Measurements from ENCODE around the gene ITGB4. TPM values are rescaled to one million over a fixed set of nuclear protein-coding genes. Genes with fewer than 3 reads are reported as not detected.
"Not testable (repeated sequence)": the region's sequence is repeated elsewhere in the genome, so short reads cannot be mapped to it uniquely, and the experiment has no call there.

Gene ITGB4
- total RNA-seq, 6 experiments from 2014 or later: 0.28 to 1.0 (median 0.76) TPM; not detected in 1

- H3K4me1 Mint-ChIP-seq (ENCODE audit: low read depth): peaks cover 6% of the 10 kb centered on the region
- H3K36me3 Mint-ChIP-seq (ENCODE audit: low read depth): no peaks in the 10 kb centered on the region
- DNase-seq: no peak
- H3K27ac Mint-ChIP-seq: no peak overlapping the region
- TF ChIP-seq, protein P1, sequence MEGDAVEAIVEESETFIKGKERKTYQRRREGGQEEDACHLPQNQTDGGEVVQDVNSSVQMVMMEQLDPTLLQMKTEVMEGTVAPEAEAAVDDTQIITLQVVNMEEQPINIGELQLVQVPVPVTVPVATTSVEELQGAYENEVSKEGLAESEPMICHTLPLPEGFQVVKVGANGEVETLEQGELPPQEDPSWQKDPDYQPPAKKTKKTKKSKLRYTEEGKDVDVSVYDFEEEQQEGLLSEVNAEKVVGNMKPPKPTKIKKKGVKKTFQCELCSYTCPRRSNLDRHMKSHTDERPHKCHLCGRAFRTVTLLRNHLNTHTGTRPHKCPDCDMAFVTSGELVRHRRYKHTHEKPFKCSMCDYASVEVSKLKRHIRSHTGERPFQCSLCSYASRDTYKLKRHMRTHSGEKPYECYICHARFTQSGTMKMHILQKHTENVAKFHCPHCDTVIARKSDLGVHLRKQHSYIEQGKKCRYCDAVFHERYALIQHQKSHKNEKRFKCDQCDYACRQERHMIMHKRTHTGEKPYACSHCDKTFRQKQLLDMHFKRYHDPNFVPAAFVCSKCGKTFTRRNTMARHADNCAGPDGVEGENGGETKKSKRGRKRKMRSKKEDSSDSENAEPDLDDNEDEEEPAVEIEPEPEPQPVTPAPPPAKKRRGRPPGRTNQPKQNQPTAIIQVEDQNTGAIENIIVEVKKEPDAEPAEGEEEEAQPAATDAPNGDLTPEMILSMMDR (IDR thresholded peaks at IDR 0.05): no peak
- H3K27me3 Mint-ChIP-seq (ENCODE audit: insufficient read depth): no peaks in the 10 kb centered on the region; the same call in 1 of the 2 replicates
- H3K4me3 Mint-ChIP-seq: no peak overlapping the region
- no peaks in the 10 kb centered on the region for H3K9me3 Mint-ChIP-seq
These were observed 34.7 kb downstream of the ITGB4 start for GRCh38 chr17:75755990-75756389.

DNA sequence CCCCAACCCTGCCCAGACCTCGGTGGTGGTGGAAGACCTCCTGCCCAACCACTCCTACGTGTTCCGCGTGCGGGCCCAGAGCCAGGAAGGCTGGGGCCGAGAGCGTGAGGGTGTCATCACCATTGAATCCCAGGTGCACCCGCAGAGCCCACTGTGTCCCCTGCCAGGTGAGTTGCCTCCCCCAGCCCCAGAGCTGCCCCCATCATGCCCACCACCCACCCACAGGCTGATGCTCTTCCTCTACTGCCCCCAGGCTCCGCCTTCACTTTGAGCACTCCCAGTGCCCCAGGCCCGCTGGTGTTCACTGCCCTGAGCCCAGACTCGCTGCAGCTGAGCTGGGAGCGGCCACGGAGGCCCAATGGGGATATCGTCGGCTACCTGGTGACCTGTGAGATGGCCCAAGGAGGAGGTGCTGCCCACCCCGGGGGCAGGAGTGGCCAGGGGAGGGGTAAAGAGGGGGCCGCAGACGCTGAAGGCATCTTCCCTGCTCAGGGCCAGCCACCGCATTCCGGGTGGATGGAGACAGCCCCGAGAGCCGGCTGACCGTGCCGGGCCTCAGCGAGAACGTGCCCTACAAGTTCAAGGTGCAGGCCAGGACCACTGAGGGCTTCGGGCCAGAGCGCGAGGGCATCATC is 35.3 kb downstream of the ITGB4 start:
- Mint-ChIP-seq H3K4me3 (no peak overlapping the region), H3K36me3 (ENCODE audit: low read depth) (no peaks in the 10 kb centered on the region), H3K27me3 (ENCODE audit: insufficient read depth) (no peaks in the 10 kb centered on the region)

DNA sequence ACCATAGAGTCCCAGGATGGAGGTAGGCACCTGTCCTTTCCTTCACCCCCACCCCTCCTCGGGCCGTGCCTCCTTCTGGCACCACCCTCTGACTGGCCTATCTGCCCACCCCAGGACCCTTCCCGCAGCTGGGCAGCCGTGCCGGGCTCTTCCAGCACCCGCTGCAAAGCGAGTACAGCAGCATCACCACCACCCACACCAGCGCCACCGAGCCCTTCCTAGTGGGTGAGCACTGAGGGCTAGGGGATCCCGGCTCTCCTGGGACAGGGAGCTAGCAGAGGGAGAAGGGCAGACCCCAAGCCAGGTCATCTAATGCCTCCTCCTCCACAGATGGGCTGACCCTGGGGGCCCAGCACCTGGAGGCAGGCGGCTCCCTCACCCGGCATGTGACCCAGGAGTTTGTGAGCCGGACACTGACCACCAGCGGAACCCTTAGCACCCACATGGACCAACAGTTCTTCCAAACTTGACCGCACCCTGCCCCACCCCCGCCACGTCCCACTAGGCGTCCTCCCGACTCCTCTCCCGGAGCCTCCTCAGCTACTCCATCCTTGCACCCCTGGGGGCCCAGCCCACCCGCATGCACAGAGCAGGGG is 35.9 kb downstream of the ITGB4 start:
- no peak for DNase-seq

More for the DNA sequence above, 35.3 kb downstream of the ITGB4 start:
- H3K27ac Mint-ChIP-seq: no peak overlapping the region
- peaks cover 6% of the 10 kb centered on the region for H3K4me1 Mint-ChIP-seq (ENCODE audit: low read depth)
- DNase-seq: no peak
- no peaks in the 10 kb centered on the region for H3K9me3 Mint-ChIP-seq
- TF ChIP-seq, protein P1 (IDR thresholded peaks at IDR 0.05): no peak

GRCh38 chr17:75758131-75758905 is 37.1 kb downstream of the ITGB4 start:
- H3K4me3 Mint-ChIP-seq: no peak overlapping the region
- no peaks in the 10 kb centered on the region; the same call in 1 of the 2 replicates for H3K36me3 Mint-ChIP-seq (ENCODE audit: low read depth)
- no peaks in the 10 kb centered on the region for H3K9me3 Mint-ChIP-seq
- TF ChIP-seq, protein P1 (IDR thresholded peaks at IDR 0.05): peak; percentile 63
- DNase-seq: no peak
- H3K27ac Mint-ChIP-seq: no peak overlapping the region
- peaks cover 6% of the 10 kb centered on the region for H3K4me1 Mint-ChIP-seq (ENCODE audit: low read depth)
- no peaks in the 10 kb centered on the region for H3K27me3 Mint-ChIP-seq (ENCODE audit: insufficient read depth)

More for the DNA sequence above, 35.9 kb downstream of the ITGB4 start:
- no peaks in the 10 kb centered on the region for H3K9me3 Mint-ChIP-seq
- TF ChIP-seq, protein P1 (IDR thresholded peaks at IDR 0.05): no peak
- H3K36me3 Mint-ChIP-seq (ENCODE audit: low read depth): no peaks in the 10 kb centered on the region; the same call in 1 of the 2 replicates
- no peak overlapping the region for H3K27ac Mint-ChIP-seq
- peaks cover 6% of the 10 kb centered on the region for H3K4me1 Mint-ChIP-seq (ENCODE audit: low read depth)
- H3K27me3 Mint-ChIP-seq (ENCODE audit: insufficient read depth): no peaks in the 10 kb centered on the region
- H3K4me3 Mint-ChIP-seq: no peak overlapping the region

- Mint-ChIP-seq H3K36me3 (ENCODE audit: low read depth) (no peaks in the 10 kb centered on the region; the same call in 1 of the 2 replicates), H3K27me3 (ENCODE audit: insufficient read depth) (no peaks in the 10 kb centered on the region), H3K4me3 (no peak overlapping the region), H3K4me1 (ENCODE audit: low read depth) (peaks cover 5% of the 10 kb centered on the region), H3K9me3 (no peaks in the 10 kb centered on the region), H3K27ac (no peak overlapping the region)
- TF ChIP-seq, protein P1 (IDR thresholded peaks at IDR 0.05): no peak
- DNase-seq: no peak
These were observed 38.2 kb downstream of the ITGB4 start for GRCh38 chr17:75759457-75759856.

- not testable (repeated sequence) for H3K27ac Mint-ChIP-seq; H3K4me1 Mint-ChIP-seq (ENCODE audit: low read depth); H3K36me3 Mint-ChIP-seq (ENCODE audit: low read depth); DNase-seq; H3K9me3 Mint-ChIP-seq; H3K4me3 Mint-ChIP-seq; H3K27me3 Mint-ChIP-seq (ENCODE audit: insufficient read depth)
These were observed 38.9 kb downstream of the ITGB4 start for GRCh38 chr17:75759978-75760640.

All from HFFc6 (cell line).